Measurements from ENCODE around the gene C9orf72. TPM values are rescaled to one million over a fixed set of nuclear protein-coding genes. Genes with fewer than 3 reads are reported as not detected.

Gene C9orf72
- polyA plus RNA-seq, 1 donor, result 24.9 TPM

- no peak for DNase-seq
These were observed 9.5 kb upstream of the C9orf72 start for GRCh38 chr9:27582794-27583193.

GRCh38 chr9:27581826-27582225, 8.5 kb upstream of the C9orf72 start:
- no peak for DNase-seq

- peak; percentile 99 for DNase-seq
These were observed 631 bp upstream of the C9orf72 start for GRCh38 chr9:27573634-27574590.

- peak; percentile 50 for DNase-seq
These were observed 739 bp downstream of the C9orf72 start for GRCh38 chr9:27572566-27572917.

GRCh38 chr9:27572061-27572460, 1.2 kb downstream of the C9orf72 start:
- DNase-seq, result no peak

- DNase-seq, result no peak
These were observed 2.3 kb downstream of the C9orf72 start for GRCh38 chr9:27571011-27571410.

GRCh38 chr9:27569406-27569805, 3.9 kb downstream of the C9orf72 start:
- DNase-seq, result no peak

GRCh38 chr9:27566118-27566517, 7.2 kb downstream of the C9orf72 start:
- no peak for DNase-seq

GRCh38 chr9:27565696-27566095, 7.6 kb downstream of the C9orf72 start:
- no peak for DNase-seq

- no peak for DNase-seq
These were observed 8.6 kb downstream of the C9orf72 start for GRCh38 chr9:27564670-27565069.

- DNase-seq, result no peak
These were observed 9.4 kb downstream of the C9orf72 start for GRCh38 chr9:27563738-27564430.

- no peak for DNase-seq
These were observed 11.6 kb downstream of the C9orf72 start for GRCh38 chr9:27561685-27562084.

GRCh38 chr9:27560457-27560856, 12.8 kb downstream of the C9orf72 start:
- no peak for DNase-seq

GRCh38 chr9:27558307-27558706, 15.0 kb downstream of the C9orf72 start:
- no peak for DNase-seq

GRCh38 chr9:27556470-27556869, 16.8 kb downstream of the C9orf72 start:
- DNase-seq, result no peak

- DNase-seq, result no peak
These were observed 18.6 kb downstream of the C9orf72 start for GRCh38 chr9:27554712-27555111.

- DNase-seq, result no peak
These were observed 24.0 kb downstream of the C9orf72 start for GRCh38 chr9:27549196-27549755.

- DNase-seq, result peak; percentile 64
These were observed 25.1 kb downstream of the C9orf72 start for GRCh38 chr9:27548055-27548741.

- DNase-seq, result no peak
These were observed 27.8 kb downstream of the C9orf72 start for GRCh38 chr9:27545471-27545870.

- DNase-seq, result peak; percentile 26
These were observed 30.8 kb downstream of the C9orf72 start for GRCh38 chr9:27542508-27542907.

- no peak for DNase-seq
These were observed 31.5 kb downstream of the C9orf72 start for GRCh38 chr9:27541740-27542139.

GRCh38 chr9:27540502-27540901, 32.8 kb downstream of the C9orf72 start:
- no peak for DNase-seq
